Vagina (tissue), 2 donors: ENCODE measurements around the gene RBM7.

Source experiments
- POLR2A ChIP-seq, 2 donors: fragments of 450-650 bp; IDR thresholded peaks; one replicate each; pipeline ENCODE4 v1.6.1; 2017; ENCODE audit warnings: antibody characterized with exemption in 2 of 2, mild to moderate bottlenecking in 2 of 2, moderate library complexity in 2 of 2
- POLR2AphosphoS5 ChIP-seq, 2 donors: sonication (generic); formaldehyde crosslinking; IDR thresholded peaks; one replicate each; pipeline ENCODE4 v1.9.0; 2017; ENCODE audit warnings: antibody characterized with exemption in 2 of 2, mild to moderate bottlenecking in 2 of 2, low read depth in 1 of 2; ENCODE audit not compliant: insufficient read depth in 1 of 2

GRCh38 chr11:114440971-114441763 is 40.7 kb downstream of the RBM7 start:
- TF ChIP-seq POLR2AphosphoS5 (IDR thresholded peaks at IDR 0.05; ENCODE audit: insufficient read depth in 1 of 2, low read depth in 1 of 2) (no peak), POLR2A (IDR thresholded peaks at IDR 0.05) (no peak)
